GM19452 (cell line): ENCODE results near the gene ESM1.
"Not testable (repeated sequence)": the region's sequence is repeated elsewhere in the genome, so short reads cannot be mapped to it uniquely, and the experiment has no call there.

Source experiments
- ATAC-seq: cut with Tn5 transposase; IDR thresholded peaks from one replicate; pipeline ENCODE4 v1.9.1; 2021; ENCODE audit not compliant: unreplicated experiment

Gene ESM1, protein sequence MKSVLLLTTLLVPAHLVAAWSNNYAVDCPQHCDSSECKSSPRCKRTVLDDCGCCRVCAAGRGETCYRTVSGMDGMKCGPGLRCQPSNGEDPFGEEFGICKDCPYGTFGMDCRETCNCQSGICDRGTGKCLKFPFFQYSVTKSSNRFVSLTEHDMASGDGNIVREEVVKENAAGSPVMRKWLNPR

DNA sequence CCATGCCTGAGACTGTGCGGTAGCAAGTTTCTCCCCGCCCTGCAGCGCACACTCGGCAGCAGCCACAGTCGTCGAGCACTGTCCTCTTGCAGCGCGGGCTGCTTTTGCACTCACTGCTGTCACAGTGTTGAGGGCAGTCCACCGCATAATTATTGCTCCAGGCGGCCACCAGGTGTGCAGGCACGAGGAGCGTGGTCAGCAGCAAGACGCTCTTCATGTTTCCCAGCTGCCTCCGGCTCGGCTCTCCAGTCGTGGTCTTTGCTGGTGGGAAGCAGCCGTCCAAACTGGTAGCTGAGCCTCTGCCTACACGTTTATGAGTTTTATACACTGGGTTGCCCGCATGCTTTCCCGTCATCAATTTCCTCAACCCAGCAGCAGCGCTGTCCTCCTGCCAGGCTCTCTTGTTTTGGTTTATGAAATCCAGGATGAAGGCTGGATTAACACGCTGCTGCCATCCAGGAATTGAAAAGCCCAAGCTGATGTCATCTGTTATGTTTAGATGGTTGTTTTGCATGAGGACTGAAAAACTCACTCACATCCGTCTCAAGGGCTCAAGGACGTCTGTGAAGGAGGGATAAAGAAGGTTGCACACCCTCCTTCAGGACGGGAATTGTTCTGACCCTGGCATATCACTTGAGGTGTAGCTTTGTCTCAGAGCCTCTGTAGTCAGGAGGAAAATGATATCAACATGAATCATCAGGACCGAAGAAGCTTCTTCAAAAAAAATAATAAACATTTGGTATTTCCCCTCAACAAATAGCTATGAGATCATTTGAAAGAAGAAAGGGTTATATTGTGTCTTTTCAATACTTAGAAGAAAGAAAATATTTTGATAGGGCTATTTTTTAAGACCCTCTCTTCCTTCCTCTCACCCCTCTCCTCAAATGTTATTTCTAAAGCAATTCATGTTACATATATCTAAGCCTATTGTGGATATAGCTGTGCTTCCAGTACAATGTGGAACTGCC, at the start of gene ESM1:
TSS of gene ESM1 (minus strand) at position 293 of the 968 bp plus-strand sequence. CDS start at position 217, 76 bp downstream.
- ATAC-seq: no peak

DNA sequence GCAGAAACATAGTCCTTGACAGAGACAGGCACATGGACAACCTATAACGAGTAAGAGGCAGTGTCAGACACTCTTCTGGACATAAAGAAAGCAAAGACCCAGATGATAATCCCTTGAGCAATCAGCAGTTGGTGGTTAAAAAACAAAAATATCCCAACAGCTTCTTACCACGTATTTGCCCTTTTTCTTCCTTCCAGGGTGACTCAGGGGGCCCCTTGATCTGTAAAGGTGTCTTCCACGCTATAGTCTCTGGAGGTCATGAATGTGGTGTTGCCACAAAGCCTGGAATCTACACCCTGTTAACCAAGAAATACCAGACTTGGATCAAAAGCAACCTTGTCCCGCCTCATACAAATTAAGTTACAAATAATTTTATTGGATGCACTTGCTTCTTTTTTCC, 48.2 kb upstream of the ESM1 start:
- ATAC-seq: no peak

DNA sequence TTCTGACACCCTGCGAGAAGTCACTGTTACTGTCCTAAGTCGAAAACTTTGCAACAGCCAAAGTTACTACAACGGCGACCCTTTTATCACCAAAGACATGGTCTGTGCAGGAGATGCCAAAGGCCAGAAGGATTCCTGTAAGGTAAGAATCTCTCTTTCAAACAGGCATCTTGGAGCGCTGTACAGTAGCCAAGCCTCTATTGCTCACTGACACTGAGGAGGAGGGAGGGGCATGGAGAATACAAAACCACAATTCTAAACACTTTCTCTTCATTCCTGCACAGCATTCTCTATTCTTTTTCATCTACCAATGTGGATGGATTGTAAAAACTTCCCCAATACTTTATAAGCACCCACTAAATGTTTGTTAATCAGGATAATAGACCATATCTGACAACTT, 46.1 kb upstream of the ESM1 start:
- ATAC-seq: no peak

DNA sequence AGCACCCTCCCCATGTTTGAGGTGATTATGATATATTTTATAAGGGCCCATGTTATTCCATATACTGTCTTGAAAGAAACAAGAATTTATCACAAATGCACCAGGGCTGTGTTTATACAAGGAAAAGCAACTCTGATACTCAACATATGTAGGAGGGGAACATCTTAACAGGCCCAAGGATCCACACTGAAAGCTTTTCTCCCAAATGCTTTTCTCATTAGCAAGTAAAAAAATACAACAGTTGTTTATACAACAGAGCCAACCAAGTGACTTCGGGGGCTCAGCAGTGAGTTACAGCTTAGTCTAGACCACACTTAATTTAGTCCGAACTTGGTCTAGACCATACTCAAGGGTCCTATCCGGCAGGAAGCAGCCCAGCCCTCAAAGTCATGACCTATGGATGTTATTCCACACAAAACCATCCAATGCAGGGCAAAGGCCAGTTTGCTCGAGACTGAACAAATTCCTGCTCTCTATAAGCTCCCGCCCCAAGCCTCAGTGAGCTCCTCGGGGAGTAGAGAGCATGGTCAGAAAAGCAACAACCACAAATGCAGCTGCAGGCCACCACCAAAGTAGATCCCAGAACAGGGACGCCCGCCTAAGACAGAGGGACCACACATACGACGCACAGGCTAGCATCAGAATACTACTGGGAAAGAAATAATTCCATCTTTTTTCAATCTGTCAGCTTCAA, 45.4 kb upstream of the ESM1 start:
- ATAC-seq: no peak

DNA sequence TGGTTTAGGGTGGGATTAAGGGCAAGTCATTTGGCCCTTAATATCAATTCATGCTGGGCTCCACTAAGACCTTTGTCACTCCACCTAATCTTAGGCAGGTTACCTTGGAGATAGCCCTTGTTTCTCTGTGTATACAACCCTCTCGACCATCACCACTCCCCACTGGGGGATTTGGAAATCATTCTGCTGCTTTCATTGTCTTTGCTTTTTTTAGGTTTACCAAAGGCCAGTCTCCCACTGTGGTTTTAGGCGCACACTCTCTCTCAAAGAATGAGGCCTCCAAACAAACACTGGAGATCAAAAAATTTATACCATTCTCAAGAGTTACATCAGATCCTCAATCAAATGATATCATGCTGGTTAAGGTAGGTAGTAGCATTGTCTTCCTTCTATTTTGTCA, 44.8 kb upstream of the ESM1 start:
- no peak for ATAC-seq

DNA sequence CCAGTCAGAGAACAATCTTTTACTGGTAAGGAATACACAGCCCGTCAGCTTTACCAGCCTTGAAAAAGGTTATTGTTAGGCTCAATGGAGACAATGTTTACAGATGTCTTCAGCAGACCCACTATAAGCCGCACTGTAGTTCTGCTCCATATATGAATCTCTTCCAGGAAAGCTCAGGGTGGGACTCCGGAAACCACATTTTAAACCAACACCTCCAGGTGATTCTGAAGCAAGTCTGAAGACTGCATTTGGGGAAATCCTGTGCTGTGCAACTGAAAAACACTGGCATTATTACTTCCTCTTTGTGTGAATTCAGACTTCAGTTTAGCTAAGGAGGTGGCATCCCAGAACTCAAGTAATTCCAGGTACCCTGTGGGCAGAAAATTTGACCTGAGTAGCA, 42.2 kb upstream of the ESM1 start:
- ATAC-seq: no peak

DNA sequence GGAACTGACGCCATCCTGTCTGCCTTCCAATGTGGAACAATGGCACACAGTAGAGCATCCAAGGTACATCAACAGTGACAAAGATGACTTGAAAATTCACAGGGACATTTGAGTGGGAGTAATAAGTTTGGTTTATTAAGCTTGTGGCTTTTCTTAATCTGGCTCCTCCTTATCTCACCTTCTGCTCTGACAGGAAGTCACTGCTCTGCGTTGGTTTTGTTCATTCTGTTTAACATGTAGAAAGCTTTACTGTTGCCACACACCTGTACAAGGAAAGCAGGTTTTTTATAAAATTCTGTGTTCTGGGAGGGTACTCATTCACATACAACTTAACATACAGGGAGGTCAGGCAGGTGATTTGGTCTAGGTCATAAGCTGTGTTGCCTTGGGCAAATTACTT, 37.1 kb upstream of the ESM1 start:
- ATAC-seq: no peak

DNA sequence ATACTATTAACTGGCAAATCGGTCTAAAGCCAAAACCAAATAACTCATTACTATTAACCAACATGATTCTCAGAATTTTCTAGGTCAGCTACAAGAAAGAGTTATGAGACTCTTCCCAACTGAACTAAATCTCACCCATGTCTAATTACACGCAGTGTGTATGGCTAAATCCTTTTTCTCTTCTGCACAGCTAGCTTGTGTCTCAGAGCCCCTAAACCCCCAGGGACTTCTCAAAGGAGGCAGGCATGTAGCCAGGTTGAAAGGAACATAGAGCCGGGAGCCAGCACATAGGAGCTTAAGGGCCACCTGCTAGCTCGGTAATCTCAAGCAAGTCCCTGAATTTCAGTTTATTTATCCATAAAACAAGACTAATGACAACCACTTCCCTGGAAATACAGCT, 36.4 kb upstream of the ESM1 start:
- no peak for ATAC-seq

DNA sequence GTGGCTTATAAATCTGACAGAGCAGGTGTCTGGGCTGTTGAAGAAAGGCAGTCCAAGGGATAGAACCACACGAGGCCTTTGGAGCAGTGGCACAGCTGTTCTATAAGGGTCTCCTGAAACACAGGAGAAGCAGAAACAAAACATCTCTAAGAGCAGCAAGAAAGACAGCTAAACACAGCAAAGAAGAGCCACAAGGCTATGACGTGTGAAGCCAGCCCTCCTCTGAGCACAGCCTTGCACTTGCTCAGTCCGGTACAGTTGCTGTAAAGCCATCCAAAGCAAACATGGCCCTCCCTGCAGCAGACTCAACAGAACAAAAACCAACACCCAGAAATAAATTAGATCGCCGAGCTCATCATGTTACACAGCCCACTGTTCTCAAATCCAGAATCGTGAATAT, 36.0 kb upstream of the ESM1 start:
- no peak for ATAC-seq

DNA sequence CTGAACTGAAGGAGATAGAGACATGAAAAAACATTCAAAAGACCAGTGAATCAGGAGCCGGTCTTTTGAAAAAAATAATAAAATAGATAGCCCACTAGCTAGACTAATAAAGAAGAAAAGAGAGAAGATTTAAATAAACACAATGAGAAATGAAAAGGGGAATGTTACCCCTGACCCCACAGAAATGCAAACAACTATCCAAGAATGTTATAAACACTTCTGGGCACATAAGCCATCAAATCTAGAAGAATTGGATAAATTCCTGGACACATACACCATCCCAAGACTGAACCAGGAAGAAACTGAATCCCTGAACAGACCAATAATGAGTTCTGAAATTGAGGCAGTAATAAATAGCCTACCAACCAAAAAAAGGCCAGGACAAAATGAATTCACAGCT, 24.8 kb upstream of the ESM1 start:
- ATAC-seq: not testable (repeated sequence)

DNA sequence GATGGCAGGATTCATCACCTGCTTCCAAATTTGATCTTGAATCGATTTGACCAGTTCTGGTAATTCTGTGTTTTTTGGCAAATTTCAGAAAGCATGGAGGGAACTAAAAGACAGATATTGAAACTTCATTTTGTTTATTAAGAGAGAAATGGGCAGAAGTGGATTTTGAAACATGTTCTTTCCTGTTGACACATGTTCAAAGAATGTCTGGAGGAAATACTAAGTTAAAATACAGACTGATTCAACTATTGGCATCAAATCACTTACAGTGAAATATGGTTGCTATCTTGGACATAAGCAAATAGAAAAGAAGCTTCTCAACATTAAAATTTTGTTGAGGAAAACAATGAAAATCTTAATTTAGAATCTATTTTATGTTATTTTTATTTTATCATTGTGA, 19.3 kb upstream of the ESM1 start:
- no peak for ATAC-seq

DNA sequence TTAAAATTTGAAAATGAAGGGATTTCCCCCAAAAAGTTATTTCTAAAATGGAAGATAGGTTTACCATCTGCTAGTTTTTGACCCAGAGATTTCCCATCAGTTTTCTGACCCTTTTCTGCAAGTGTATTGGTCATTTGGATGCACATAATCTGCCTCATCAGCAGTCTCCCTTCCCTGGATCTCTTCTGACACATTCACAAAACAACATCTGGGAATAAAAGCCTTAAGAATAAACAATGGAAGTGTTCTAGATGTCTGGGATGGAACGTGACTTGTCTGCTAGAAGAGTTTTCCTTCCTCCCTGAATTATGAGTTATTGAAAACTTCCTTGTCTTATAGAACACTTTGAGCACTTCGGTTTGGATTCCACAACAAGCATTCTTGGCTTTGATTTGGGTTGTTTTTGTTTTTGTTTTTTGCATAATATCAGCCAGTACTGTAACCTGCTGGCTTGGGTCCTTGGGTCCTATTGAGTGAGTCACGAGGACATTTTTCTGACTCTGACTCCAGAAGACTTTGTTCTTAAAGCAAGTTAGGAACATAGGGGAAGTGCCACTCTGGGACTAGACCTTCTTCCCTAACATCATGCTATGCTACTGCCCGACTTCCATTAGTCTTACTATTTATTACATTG, 18.2 kb upstream of the ESM1 start:
- ATAC-seq: no peak

DNA sequence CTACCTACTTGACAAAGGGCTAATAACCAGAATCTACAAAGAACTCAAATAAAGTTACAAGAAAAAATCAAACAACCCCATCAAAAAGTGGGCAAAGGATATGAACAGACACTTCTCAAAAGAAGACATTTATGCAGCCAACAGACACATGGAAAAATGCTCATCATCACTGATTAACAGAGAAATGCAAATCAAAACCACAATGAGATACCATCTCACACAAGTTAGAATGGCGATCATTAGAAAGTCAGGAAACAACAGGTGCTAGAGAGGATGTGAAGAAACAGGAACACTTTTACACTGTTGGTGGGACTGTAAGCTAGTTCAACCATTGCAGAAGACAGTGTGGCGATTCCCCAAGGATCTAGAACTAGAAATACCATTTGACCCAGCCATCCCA, 16.8 kb upstream of the ESM1 start:
- not testable (repeated sequence) for ATAC-seq

DNA sequence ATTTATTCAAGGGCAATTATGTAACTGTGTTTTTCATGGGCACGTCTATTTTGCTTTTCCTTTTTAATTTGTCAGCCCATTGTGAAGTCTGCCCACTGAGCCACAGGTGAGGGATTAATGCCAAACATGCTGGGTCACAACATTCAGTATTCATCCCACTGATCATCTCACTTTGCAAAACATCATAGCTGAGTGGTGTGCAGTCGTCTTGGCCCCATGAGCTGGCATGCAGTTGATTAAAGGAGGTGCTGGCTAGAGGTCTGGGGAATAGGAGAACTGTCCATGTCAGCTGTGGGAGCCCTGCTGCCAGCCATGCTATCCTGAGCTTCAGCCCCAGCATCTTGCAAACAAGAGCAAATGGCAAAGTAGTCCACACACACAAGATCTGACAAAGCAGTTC, 11.7 kb upstream of the ESM1 start:
- ATAC-seq: no peak

DNA sequence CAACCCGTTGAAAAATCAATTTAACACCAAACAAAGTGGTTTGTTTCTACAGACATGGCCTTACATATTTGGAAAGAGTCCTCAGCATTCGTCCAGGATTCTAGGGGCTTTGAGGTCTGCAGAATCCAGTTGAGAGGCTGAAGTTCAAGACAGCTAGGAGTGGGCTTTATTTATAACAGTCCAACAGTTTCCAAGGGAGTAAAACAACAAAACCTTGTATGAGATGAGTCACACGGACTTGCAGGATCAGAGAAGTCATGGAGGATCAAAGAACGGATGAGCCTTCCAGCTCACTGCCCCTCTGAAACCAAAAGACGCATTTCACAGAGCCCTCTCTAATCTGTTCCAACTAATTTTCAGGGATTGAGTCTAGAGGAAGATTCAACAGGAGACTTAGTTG, 11.1 kb upstream of the ESM1 start:
- no peak for ATAC-seq

DNA sequence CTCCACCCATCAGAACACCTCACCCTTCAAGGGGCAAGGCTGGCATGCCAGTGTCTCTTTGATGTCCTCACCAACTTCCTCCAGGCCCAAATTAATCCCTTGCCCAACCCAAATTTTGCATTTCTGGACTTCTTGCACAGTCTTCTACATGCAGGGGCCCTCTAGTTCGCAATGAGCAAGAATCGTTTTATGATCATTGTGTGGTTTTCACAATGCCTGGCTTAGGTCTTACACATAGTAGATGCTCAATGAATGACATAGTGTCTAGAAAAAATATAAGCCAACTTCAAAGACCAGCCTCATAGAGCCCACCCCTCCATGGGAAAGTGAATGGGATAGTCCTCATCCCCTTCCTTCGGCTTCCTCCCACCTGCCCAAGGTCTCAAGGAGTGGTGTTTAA, 9.8 kb upstream of the ESM1 start:
- no peak for ATAC-seq

DNA sequence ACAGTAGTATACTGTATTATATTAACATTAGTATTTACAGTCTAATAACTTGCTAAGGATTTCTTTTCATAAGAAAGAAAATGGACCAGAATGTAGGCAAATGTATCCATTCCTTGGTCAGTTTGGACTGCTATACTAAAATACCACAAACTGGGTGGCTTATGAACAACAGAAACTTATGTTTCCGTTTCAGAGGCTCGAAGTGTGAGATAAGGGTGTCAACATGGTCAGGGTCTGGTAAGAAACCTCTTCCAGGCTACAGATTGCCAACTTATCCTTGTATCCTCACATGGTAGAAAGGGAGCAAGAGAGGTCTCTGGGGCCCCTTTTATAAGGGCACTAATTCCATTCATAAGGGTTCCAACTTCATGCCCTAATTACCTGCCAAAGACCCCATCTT, 9.2 kb upstream of the ESM1 start:
- no peak for ATAC-seq

DNA sequence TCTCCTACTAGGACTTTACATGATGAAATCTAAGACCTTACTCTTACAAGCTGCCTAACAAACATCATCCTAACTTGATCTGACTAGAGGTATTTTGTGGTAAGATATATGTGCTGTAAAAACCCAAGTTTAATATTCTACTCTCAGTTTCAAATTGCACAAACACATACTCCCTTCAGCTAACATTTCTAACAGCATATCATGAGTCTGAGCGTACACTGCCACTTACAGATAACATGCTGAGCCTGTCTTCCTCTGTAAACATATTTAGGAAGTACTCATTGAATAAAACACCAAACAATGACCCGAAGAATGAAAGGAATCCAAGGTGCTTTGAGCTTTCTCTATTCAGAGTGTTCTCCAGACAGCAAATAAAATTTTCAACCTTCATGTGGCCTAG, 7.9 kb upstream of the ESM1 start:
- ATAC-seq: no peak

DNA sequence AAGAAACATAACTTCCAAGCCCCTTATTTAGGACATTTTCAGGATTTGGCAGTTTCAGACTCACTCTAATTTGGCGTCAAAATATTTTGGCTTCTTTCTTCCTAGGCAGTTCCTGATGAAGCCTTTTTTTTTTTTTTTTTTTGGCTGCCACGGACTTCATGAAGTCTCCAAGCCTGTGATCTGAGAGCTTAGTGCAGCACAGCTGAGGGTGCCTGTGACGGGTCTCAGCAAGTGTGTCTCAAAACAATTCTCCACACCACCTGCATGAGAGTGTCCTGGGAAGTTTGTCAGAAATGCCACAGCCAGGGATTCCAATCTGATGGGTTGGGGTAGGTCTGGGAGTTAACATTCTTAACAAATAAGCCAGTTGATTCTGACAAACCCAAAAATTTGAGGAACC, 6.0 kb upstream of the ESM1 start:
- no peak for ATAC-seq

DNA sequence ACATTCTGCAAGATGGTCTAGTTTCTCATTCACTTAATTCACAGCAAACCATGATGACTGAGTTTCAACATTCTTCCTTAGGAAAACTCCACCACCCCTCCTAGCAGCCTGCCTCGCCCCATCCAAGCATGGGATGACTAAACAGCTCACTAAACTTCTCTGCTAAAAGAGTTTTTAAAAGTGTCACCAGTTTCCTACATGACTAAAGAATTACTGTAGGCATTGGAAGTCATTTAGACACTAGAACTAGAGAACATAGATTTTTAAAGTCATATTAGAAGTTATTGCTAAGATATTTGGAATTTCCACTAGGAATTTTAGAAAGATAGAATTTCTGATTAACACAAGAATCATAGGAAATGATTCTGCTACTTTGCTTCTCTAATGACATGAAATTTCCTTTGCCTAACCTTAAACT, 5.5 kb upstream of the ESM1 start:
- ATAC-seq: no peak

DNA sequence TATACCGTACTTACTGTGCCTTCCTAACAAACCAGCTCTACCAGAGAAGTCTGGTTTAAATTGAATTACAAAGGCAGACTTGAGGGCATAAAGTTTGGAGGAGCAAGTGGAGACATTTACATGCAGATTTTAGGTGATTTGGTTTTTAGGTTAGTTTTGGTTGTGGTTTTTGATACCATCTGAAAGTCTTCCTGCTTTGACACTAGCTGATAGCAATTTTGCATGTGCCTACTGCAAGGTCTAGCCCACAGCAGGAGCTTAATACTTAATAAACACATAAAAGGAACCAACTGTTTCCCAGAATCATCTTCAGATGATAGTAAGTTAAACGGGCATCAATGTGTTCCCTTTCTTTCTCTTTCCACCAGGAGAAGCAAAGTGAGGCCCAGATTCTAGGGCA, 3.4 kb upstream of the ESM1 start:
- ATAC-seq: no peak
